Fibroblast of lung (primary cell): ENCODE measurements around the gene PGBD2.
"Not testable (repeated sequence)": the region's sequence is repeated elsewhere in the genome, so short reads cannot be mapped to it uniquely, and the experiment has no call there.

Experiments used
- CTCF ChIP-seq, 2 donors: IDR thresholded peaks in 1 of 2; conservative IDR thresholded peaks in 1 of 2; 1 replicate in 1 of 2; 2 replicates in 1 of 2; pipeline ENCODE4 v1.5.1; 2011 to 2012; ENCODE audit warnings: low read length in 2 of 2, control low read depth in 1 of 2, inconsistent platforms in 1 of 2, low read depth in 1 of 2, mild to moderate bottlenecking in 1 of 2
- EZH2 ChIP-seq: IDR thresholded peaks from 2 replicates; pipeline ENCODE4 v1.5.1; 2012; ENCODE audit warnings: low read length, control low read depth, mild to moderate bottlenecking; ENCODE audit errors: missing control alignments

- TF ChIP-seq CTCF (conservative IDR thresholded peaks at IDR 0.05 in 1 of 2, IDR thresholded peaks at IDR 0.05 in 1 of 2; ENCODE audit: low read depth in 1 of 2, low read length in 2 of 2); EZH2: not testable (repeated sequence)
These were observed 24.0 kb downstream of the PGBD2 start for GRCh38 chr1:248930037-248930436.
